B cell (primary cell): Measurements from ENCODE around the gene PRDM10. TPM values are rescaled to one million over a fixed set of nuclear protein-coding genes. Genes with fewer than 3 reads are reported as not detected.

Experiments used
- ATAC-seq: fragments of 200-7000 bp; cut with Tn5 transposase; one replicate; pipeline ENCODE4 v1.10.0; 2021; ENCODE audit warnings: low read depth, mild to moderate bottlenecking, moderate number of reproducible peaks, moderate library complexity
- CTCF ChIA-PET: fragments of 350-600 bp; sonication (Branson Sonifier 250); formaldehyde crosslinking; loops from one replicate; lab custom pipeline; 2021; ENCODE audit warnings: antibody characterized with exemption, inconsistent platforms; lab: Charles Lee
- POLR2A ChIA-PET: fragments of 350-600 bp; sonication (Branson Sonifier 250); formaldehyde crosslinking; loops from one replicate; lab custom pipeline; 2021; ENCODE audit warnings: antibody characterized with exemption; lab: Charles Lee
- DNase-seq: peaks from one replicate; pipeline ENCODE4 v3.0.0; 2013
- H2AFZ ChIP-seq: 2 replicates; pipeline ENCODE4 v1.6.1; 2012; ENCODE audit warnings: mild to moderate bottlenecking, low read depth, low read length; ENCODE audit not compliant: insufficient read depth, poor library complexity, severe bottlenecking
- H3K27ac ChIP-seq, 2 donors: 1 replicate in 1 of 2; 2 replicates in 1 of 2; pipeline ENCODE4 v1.5.1; 2012 to 2013; ENCODE audit warnings: low read length in 2 of 2, mild to moderate bottlenecking in 2 of 2, moderate library complexity in 1 of 2
- H3K27me3 ChIP-seq, 4 experiments: fragments of 200-600 bp in 1 of 4; sonication (generic) in 1 of 4; replicated peaks in 1 of 4; 1 replicate in 2 of 4; 2 replicates in 2 of 4; pipeline versions ENCODE4 v1.6.1 to v1.7.0; 2013 to 2016; ENCODE audit warnings: low read length in 3 of 4, mild to moderate bottlenecking in 2 of 4, mixed read lengths in 1 of 4, moderate library complexity in 1 of 4; ENCODE audit not compliant: insufficient read depth in 4 of 4, control insufficient read depth in 3 of 4; ENCODE audit errors: control extremely low read depth in 1 of 4
- H3K36me3 ChIP-seq, 2 experiments: replicated peaks in 1 of 2; 1 replicate in 1 of 2; 2 replicates in 1 of 2; pipeline versions ENCODE4 v1.6.1 to v1.7.1; 2013; ENCODE audit warnings: low read length in 1 of 2; ENCODE audit not compliant: insufficient read depth in 2 of 2, control insufficient read depth in 1 of 2; ENCODE audit errors: control extremely low read depth in 1 of 2, extremely low read depth in 1 of 2
- H3K4me1 ChIP-seq, 2 donors: fragments of 200-600 bp in 1 of 2; sonication (generic) in 1 of 2; 1 replicate in 1 of 2; 2 replicates in 1 of 2; pipeline versions ENCODE4 v1.5.1 to v1.6.1; 2013 to 2017; ENCODE audit warnings: low read length in 2 of 2; ENCODE audit not compliant: control insufficient read depth in 2 of 2, insufficient read depth in 2 of 2
- H3K4me2 ChIP-seq: replicated peaks from 2 replicates; pipeline ENCODE3; 2012; ENCODE audit warnings: mild to moderate bottlenecking, low read depth, low read length; ENCODE audit not compliant: poor library complexity, severe bottlenecking
- H3K4me3 ChIP-seq, 5 experiments: fragments of 200-600 bp in 1 of 5; sonication (generic) in 1 of 5; 1 replicate in 3 of 5; 2 replicates in 2 of 5; pipeline versions ENCODE4 v1.5.1 to v1.7.0; 2011 to 2016; ENCODE audit warnings: low read length in 4 of 5, mild to moderate bottlenecking in 4 of 5, low read depth in 2 of 5, control low read depth in 1 of 5, moderate library complexity in 1 of 5; ENCODE audit not compliant: insufficient read depth in 1 of 5; ENCODE audit errors: control extremely low read depth in 1 of 5, extremely low read depth in 1 of 5
- H3K79me2 ChIP-seq: fragments of 200-600 bp; sonication (generic); one replicate; pipeline ENCODE4 v1.6.0; 2016; ENCODE audit warnings: low read length; ENCODE audit not compliant: control insufficient read depth, insufficient read depth
- H3K9ac ChIP-seq: fragments of 200-600 bp; sonication (generic); 2 replicates; pipeline ENCODE4 v1.6.1; 2017; ENCODE audit warnings: mild to moderate bottlenecking, low read length, moderate library complexity
- H3K9me3 ChIP-seq, 3 donors: one replicate each; pipeline versions ENCODE4 v1.6.1 to v1.7.1; 2013; ENCODE audit warnings: low read length in 2 of 3; ENCODE audit not compliant: control insufficient read depth in 2 of 3, insufficient read depth in 1 of 3; ENCODE audit errors: control extremely low read depth in 1 of 3
- H4K20me1 ChIP-seq: 2 replicates; pipeline ENCODE4 v1.6.0; 2012; ENCODE audit warnings: mild to moderate bottlenecking, low read length; ENCODE audit not compliant: insufficient read depth, control insufficient read depth, poor library complexity, severe bottlenecking
- H3K27ac Mint-ChIP-seq: one replicate; pipeline ENCODE4 v1.8.0; 2021; ENCODE audit warnings: mixed read lengths
- H3K27me3 Mint-ChIP-seq: one replicate; pipeline ENCODE4 v1.8.0; 2021; ENCODE audit warnings: mixed read lengths
- H3K4me1 Mint-ChIP-seq: one replicate; pipeline ENCODE4 v1.8.0; 2021; ENCODE audit warnings: mixed read lengths
- H3K4me3 Mint-ChIP-seq: one replicate; pipeline ENCODE4 v1.8.0; 2021; ENCODE audit warnings: mixed read lengths
- H3K9me3 Mint-ChIP-seq: one replicate; pipeline ENCODE4 v1.8.0; 2022; ENCODE audit warnings: mixed read lengths; ENCODE audit not compliant: insufficient read depth
- CTCF ChIP-seq: fragments of 200-600 bp; IDR thresholded peaks from one replicate; pipeline ENCODE4 v1.8.0; 2022; ENCODE audit warnings: antibody characterized with exemption, mild to moderate bottlenecking
- EZH2 ChIP-seq: IDR thresholded peaks from 2 replicates; pipeline ENCODE4 v1.6.1; 2012; ENCODE audit warnings: borderline replicate concordance, low read depth, mild to moderate bottlenecking, moderate library complexity, low read length; ENCODE audit not compliant: insufficient read depth, poor library complexity, severe bottlenecking
- WGBS: methylation state at CpG from one replicate; pipeline ENCODE4 v1.1.5; 2013; ENCODE audit warnings: missing lambda C conversion rate; ENCODE audit not compliant: insufficient coverage; 5-methylcytosine and 5-hydroxymethylcytosine counted together
- intact Hi-C: fragments of 100-400 bp; cut with micrococcal nuclease; formaldehyde crosslinking; loops from one replicate; pipeline ENCODE4 v1.10.0; 2022
- polyA plus RNA-seq: library from polyadenylated mRNA; depleted of rRNA; stranded (reverse); fragments of >200 nt; gene quantifications from 2 replicates; pipeline ENCODE4 v1.2.3, GENCODE V29; 2012
- total RNA-seq, 2 donors: library from RNA; stranded (reverse); fragments of 120-200 nt in 1 of 2; gene quantifications; 1 replicate in 1 of 2; 2 replicates in 1 of 2; pipeline versions ENCODE4 v1.2.3 to v1.2.4, GENCODE V29; 2013 to 2022

Gene PRDM10
- total and polyA plus RNA-seq, 2 donors (not counting 1 experiment from before 2014, with no cell fraction given) = 4.5 to 17.5 TPM

GRCh38 chr11:129951866-129952262, 50.8 kb downstream of the PRDM10 start:
- no peak overlapping the region for H2AFZ ChIP-seq

DNA sequence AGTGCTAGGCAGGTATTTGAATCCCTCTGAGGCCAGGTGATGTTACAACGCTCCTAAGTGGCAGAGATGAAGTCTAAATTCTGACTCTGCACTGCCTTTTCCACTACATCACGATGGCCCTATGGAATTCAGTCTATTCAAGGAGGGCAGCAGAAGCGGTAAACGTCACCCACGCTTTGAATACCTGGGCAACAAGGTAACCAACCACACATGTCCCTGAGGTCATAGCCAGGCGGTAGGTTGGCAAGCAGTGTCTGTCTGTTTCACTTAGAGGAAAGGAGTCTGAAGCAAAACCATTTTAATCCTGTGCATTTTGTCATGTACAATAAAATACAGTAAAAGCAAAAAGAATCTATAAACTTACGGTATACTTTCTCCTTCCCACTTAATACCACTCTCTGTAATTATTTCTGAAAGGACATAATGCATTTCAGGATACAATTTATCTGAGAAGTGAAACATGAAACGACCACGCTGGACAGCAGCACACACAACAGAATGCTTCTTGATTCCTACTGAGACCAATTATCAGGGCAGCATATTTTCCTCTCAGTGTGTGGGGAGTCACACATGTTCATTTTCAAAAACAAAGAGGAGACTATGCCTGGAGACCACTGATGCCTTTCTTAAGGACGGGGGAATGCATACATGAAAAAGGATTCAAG, 51.3 kb downstream of the PRDM10 start:
- TF ChIP-seq EZH2 = no peak
- no peak for TF ChIP-seq CTCF
- CTCF ChIA-PET = no interaction called here
- H3K4me2 ChIP-seq = no peak overlapping the region
- H3K4me3 Mint-ChIP-seq = no peak overlapping the region
- H3K36me3 ChIP-seq = peaks cover 2 to 3% of the 10 kb centered on the region in 2 experiments
- POLR2A ChIA-PET = no interaction called here
- H3K27ac Mint-ChIP-seq = no peak overlapping the region
- peaks cover 0 to 5% of the 10 kb centered on the region in 2 donors for H3K4me1 ChIP-seq
- intact Hi-C loops = no loop called here
- no peak for DNase-seq
- H3K9me3 ChIP-seq = no peaks in the 10 kb centered on the region
- H4K20me1 ChIP-seq = no peaks in the 10 kb centered on the region
- H3K79me2 ChIP-seq = no peaks in the 10 kb centered on the region
- no peaks in the 10 kb centered on the region for H3K9me3 Mint-ChIP-seq
- ATAC-seq = no peak
- H3K27ac ChIP-seq = no peak overlapping the region
- no peaks in the 10 kb centered on the region for H3K27me3 ChIP-seq
- no peak overlapping the region for H3K4me3 ChIP-seq
- 60% methylated on average over 6 of the region's 10 CpGs for WGBS
- no peak overlapping the region for H2AFZ ChIP-seq
- H3K4me1 Mint-ChIP-seq = peaks cover 18% of the 10 kb centered on the region
- no peak overlapping the region for H3K9ac ChIP-seq
- H3K27me3 Mint-ChIP-seq = no peaks in the 10 kb centered on the region

More at GRCh38 chr11:129951866-129952262, 50.8 kb downstream of the PRDM10 start:
- Histone ChIP-seq H3K27ac (no peak overlapping the region), H3K4me2 (no peak overlapping the region), H3K4me1 (peaks cover 0 to 5% of the 10 kb centered on the region in 2 donors), H3K27me3 (no peaks in the 10 kb centered on the region), H3K4me3 (no peak overlapping the region), H3K9ac (no peak overlapping the region), H3K9me3 (no peaks in the 10 kb centered on the region), H4K20me1 (no peaks in the 10 kb centered on the region), H3K36me3 (peaks cover 2% of the 10 kb centered on the region in 2 experiments), H3K79me2 (no peaks in the 10 kb centered on the region)
- POLR2A ChIA-PET = no interaction called here
- no CpG with 5 or more reads among the region's 1 CpG for whole genome bisulfite sequencing
- Mint-ChIP-seq H3K27me3 (no peaks in the 10 kb centered on the region), H3K4me3 (no peak overlapping the region), H3K4me1 (peaks cover 18% of the 10 kb centered on the region), H3K9me3 (no peaks in the 10 kb centered on the region), H3K27ac (no peak overlapping the region)
- CTCF ChIA-PET = no interaction called here
- DNase-seq (no peak), ATAC-seq (no peak)
- TF ChIP-seq CTCF = no peak
- intact Hi-C loops = no loop called here
